ENCODE measurements around the gene DPH2.

DPH2 gene

GRCh38 chr1:43973981-43974442 lies 4.2 kb downstream of the DPH2 start:
- peak overlapping the region; percentile 92 for H3K4me3 Mint-ChIP-seq
- peak overlapping the region; percentile 91 for H3K27ac Mint-ChIP-seq
- H3K9me3 Mint-ChIP-seq: no peaks in the 10 kb centered on the region
- peaks cover 26% of the 10 kb centered on the region for H3K36me3 Mint-ChIP-seq
- peaks cover 63% of the 10 kb centered on the region for H3K4me1 Mint-ChIP-seq
- H3K27me3 Mint-ChIP-seq: no peaks in the 10 kb centered on the region

- no peaks in the 10 kb centered on the region for H3K9me3 Mint-ChIP-seq
- H3K36me3 Mint-ChIP-seq: peaks cover 26% of the 10 kb centered on the region
- H3K27ac Mint-ChIP-seq: peak within 1 kb of the TSS; percentile 91
- H3K27me3 Mint-ChIP-seq: no peaks in the 10 kb centered on the region
- H3K4me3 Mint-ChIP-seq: peak within 1 kb of the TSS; percentile 92
- H3K4me1 Mint-ChIP-seq: peaks cover 59% of the 10 kb centered on the region
Observed at GRCh38 chr1:43974443-43975248, 4.8 kb downstream of the DPH2 start, which contains the start of gene ATP6V0B. ATP6V0B (plus strand) TSS chr1:43974960; CDS start chr1:43975041, 81 bp downstream.

GRCh38 chr1:43975249-43975961 lies 5.6 kb downstream of the DPH2 start:
- Mint-ChIP-seq H3K4me1 (peaks cover 56% of the 10 kb centered on the region), H3K36me3 (peaks cover 26% of the 10 kb centered on the region), H3K27ac (peak overlapping the region; percentile 61), H3K9me3 (no peaks in the 10 kb centered on the region), H3K4me3 (peak overlapping the region; percentile 92), H3K27me3 (peaks cover 2% of the 10 kb centered on the region)

GRCh38 chr1:43976045-43976444 lies 6.2 kb downstream of the DPH2 start:
- H3K4me3 Mint-ChIP-seq: peak overlapping the region; percentile 92
- peaks cover 23% of the 10 kb centered on the region for H3K36me3 Mint-ChIP-seq
- peaks cover 2% of the 10 kb centered on the region for H3K27me3 Mint-ChIP-seq
- no peaks in the 10 kb centered on the region for H3K9me3 Mint-ChIP-seq
- H3K27ac Mint-ChIP-seq: peak overlapping the region; percentile 61
- peaks cover 53% of the 10 kb centered on the region for H3K4me1 Mint-ChIP-seq

- Mint-ChIP-seq H3K27ac (no peak overlapping the region), H3K27me3 (peaks cover 2% of the 10 kb centered on the region), H3K36me3 (peaks cover 23% of the 10 kb centered on the region), H3K4me1 (peaks cover 50% of the 10 kb centered on the region), H3K9me3 (no peaks in the 10 kb centered on the region), H3K4me3 (peak overlapping the region; percentile 48)
Observed at GRCh38 chr1:43976890-43977289, 7.1 kb downstream of the DPH2 start.

- H3K27me3 Mint-ChIP-seq: peaks cover 2% of the 10 kb centered on the region
- H3K36me3 Mint-ChIP-seq: peaks cover 23% of the 10 kb centered on the region
- peaks cover 50% of the 10 kb centered on the region for H3K4me1 Mint-ChIP-seq
- H3K9me3 Mint-ChIP-seq: no peaks in the 10 kb centered on the region
- H3K4me3 Mint-ChIP-seq: peak overlapping the region; percentile 48
- no peak overlapping the region for H3K27ac Mint-ChIP-seq
Observed at GRCh38 chr1:43977376-43978263, 7.8 kb downstream of the DPH2 start.

GRCh38 chr1:43978264-43978550 lies 8.4 kb downstream of the DPH2 start:
- Mint-ChIP-seq H3K36me3 (peaks cover 21% of the 10 kb centered on the region), H3K9me3 (no peaks in the 10 kb centered on the region), H3K4me3 (peak overlapping the region; percentile 48), H3K4me1 (peaks cover 46% of the 10 kb centered on the region), H3K27me3 (peaks cover 2% of the 10 kb centered on the region), H3K27ac (no peak overlapping the region)

- Mint-ChIP-seq H3K4me3 (peak within 1 kb of the TSS; percentile 88), H3K4me1 (peaks cover 41% of the 10 kb centered on the region)
Observed at GRCh38 chr1:43978551-43979260, 8.9 kb downstream of the DPH2 start, which contains the start of gene B4GALT2. B4GALT2 (plus strand) TSS chr1:43979210; CDS start chr1:43981161, 1,951 bp downstream.

GRCh38 chr1:43979261-43979527 lies 9.4 kb downstream of the DPH2 start:
- no peak overlapping the region for H3K27ac Mint-ChIP-seq
- peaks cover 36% of the 10 kb centered on the region for H3K4me1 Mint-ChIP-seq
- H3K36me3 Mint-ChIP-seq: peaks cover 17% of the 10 kb centered on the region
- peaks cover 2% of the 10 kb centered on the region for H3K27me3 Mint-ChIP-seq
- H3K9me3 Mint-ChIP-seq: no peaks in the 10 kb centered on the region
- no peak overlapping the region for H3K4me3 Mint-ChIP-seq

More at GRCh38 chr1:43978551-43979260, 8.9 kb downstream of the DPH2 start, which contains the start of gene B4GALT2:
- Mint-ChIP-seq H3K9me3 (no peaks in the 10 kb centered on the region), H3K36me3 (peaks cover 17% of the 10 kb centered on the region), H3K27ac (peak within 1 kb of the TSS; percentile 81), H3K27me3 (peaks cover 2% of the 10 kb centered on the region)

GRCh38 chr1:43979528-43980254 lies 9.9 kb downstream of the DPH2 start:
- Mint-ChIP-seq H3K36me3 (peaks cover 17% of the 10 kb centered on the region), H3K27ac (peak overlapping the region; percentile 81), H3K4me3 (peak overlapping the region; percentile 88), H3K9me3 (no peaks in the 10 kb centered on the region), H3K4me1 (peaks cover 35% of the 10 kb centered on the region), H3K27me3 (peaks cover 2% of the 10 kb centered on the region)

GRCh38 chr1:43980255-43981134 lies 10.7 kb downstream of the DPH2 start:
- Mint-ChIP-seq H3K9me3 (no peaks in the 10 kb centered on the region), H3K27me3 (peaks cover 2% of the 10 kb centered on the region), H3K36me3 (peaks cover 17% of the 10 kb centered on the region), H3K4me3 (peak overlapping the region; percentile 88), H3K27ac (no peak overlapping the region), H3K4me1 (peaks cover 35% of the 10 kb centered on the region)

GRCh38 chr1:43981135-43981491 lies 11.3 kb downstream of the DPH2 start:
- H3K4me3 Mint-ChIP-seq: no peak overlapping the region
- peaks cover 30% of the 10 kb centered on the region for H3K4me1 Mint-ChIP-seq
- peaks cover 17% of the 10 kb centered on the region for H3K36me3 Mint-ChIP-seq
- H3K27ac Mint-ChIP-seq: no peak overlapping the region
- H3K27me3 Mint-ChIP-seq: peaks cover 2% of the 10 kb centered on the region
- no peaks in the 10 kb centered on the region for H3K9me3 Mint-ChIP-seq

GRCh38 chr1:43981636-43982035 lies 11.8 kb downstream of the DPH2 start:
- Mint-ChIP-seq H3K4me3 (no peak overlapping the region), H3K36me3 (peaks cover 16% of the 10 kb centered on the region), H3K4me1 (peaks cover 25% of the 10 kb centered on the region), H3K9me3 (no peaks in the 10 kb centered on the region), H3K27me3 (peaks cover 2% of the 10 kb centered on the region), H3K27ac (no peak overlapping the region)

GRCh38 chr1:43982241-43982640 lies 12.4 kb downstream of the DPH2 start:
- Mint-ChIP-seq H3K27ac (no peak overlapping the region), H3K4me3 (no peak overlapping the region), H3K27me3 (peaks cover 2% of the 10 kb centered on the region), H3K9me3 (no peaks in the 10 kb centered on the region), H3K36me3 (peaks cover 10% of the 10 kb centered on the region), H3K4me1 (peaks cover 19% of the 10 kb centered on the region)

All from activated naive CD4-positive, alpha-beta T cell treated with anti-CD3 and anti-CD28 coated beads, Interleukin-2, amount 50 U/mL, for 24 hours (primary cell).